IPS DF 6.9 (cell line): Measurements from ENCODE around the gene SLC17A9.
"Not testable (repeated sequence)": the region's sequence is repeated elsewhere in the genome, so short reads cannot be mapped to it uniquely, and the experiment has no call there.

Source experiments
- DNase-seq: peaks from one replicate; pipeline ENCODE4 v3.0.0-alpha.2; 2013; ENCODE audit warnings: low read depth, low spot score
- H3K27ac ChIP-seq: one replicate; pipeline ENCODE4 v1.5.1; 2013; ENCODE audit warnings: low read length, control low read depth
- H3K27me3 ChIP-seq: 2 replicates; pipeline ENCODE4 v1.6.1; 2013; ENCODE audit warnings: mild to moderate bottlenecking, low read length; ENCODE audit not compliant: control insufficient read depth, insufficient read depth
- H3K36me3 ChIP-seq: 2 replicates; pipeline ENCODE4 v1.6.1; 2013; ENCODE audit warnings: low read length; ENCODE audit not compliant: control insufficient read depth, insufficient read depth
- H3K4me1 ChIP-seq: 2 replicates; pipeline ENCODE4 v1.6.1; 2013; ENCODE audit warnings: low read length; ENCODE audit not compliant: control insufficient read depth, insufficient read depth
- H3K4me3 ChIP-seq: 2 replicates; pipeline ENCODE4 v1.5.1; 2013; ENCODE audit warnings: mild to moderate bottlenecking, low read length
- H3K9me3 ChIP-seq: 2 replicates; pipeline ENCODE4 v1.6.1; 2013; ENCODE audit warnings: low read length, inconsistent platforms; ENCODE audit not compliant: control insufficient read depth, insufficient read depth
- WGBS: extraction: QIAGEN DNeasy Blood & Tissue Kit; methylation state at CpG from one replicate; pipeline ENCODE4 v1.1.7; 2013; ENCODE audit warnings: mixed read lengths, missing lambda C conversion rate; ENCODE audit not compliant: insufficient read length, insufficient coverage; 5-methylcytosine and 5-hydroxymethylcytosine counted together

SLC17A9 gene

DNA sequence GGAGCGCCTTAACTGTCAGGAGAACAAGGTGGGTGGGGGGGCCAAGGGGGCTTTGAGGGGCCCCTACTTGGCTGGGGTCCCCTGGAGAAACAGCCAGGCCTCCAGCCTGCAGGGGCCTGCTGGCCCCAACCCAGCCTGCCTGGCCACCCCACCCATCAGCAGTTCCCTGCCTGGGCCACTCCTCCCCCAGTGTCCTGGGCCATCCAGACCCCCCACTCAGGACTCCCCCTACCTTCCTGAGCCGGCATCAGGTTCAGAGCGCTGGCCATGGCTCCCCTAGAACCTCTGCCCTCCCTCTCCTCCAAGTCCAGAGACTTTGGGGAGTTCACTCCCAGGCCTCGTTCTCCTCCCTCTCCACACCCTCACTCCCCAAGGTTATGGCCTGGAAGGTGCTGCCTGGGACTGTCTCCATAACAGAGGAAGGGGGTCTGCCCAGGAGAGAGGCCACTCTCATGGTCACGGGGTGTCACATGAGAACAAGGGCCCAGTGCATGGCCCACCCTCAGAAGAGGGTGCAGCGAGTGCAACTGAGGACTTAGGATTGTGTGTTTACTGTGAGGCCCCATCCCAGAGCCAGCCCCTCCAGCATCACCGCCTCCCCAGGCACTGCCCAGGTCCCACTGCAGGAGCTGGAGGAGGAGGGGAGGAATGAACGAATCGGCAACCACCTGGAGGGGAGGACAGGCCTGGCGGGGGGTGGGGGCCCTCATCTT lies 6.0 kb downstream of the SLC17A9 start:
- Histone ChIP-seq H3K9me3 (no peaks in the 10 kb centered on the region), H3K36me3 (peaks cover 27% of the 10 kb centered on the region), H3K4me3 (no peak overlapping the region), H3K27ac (no peak overlapping the region), H3K4me1 (peaks cover 5% of the 10 kb centered on the region), H3K27me3 (no peaks in the 10 kb centered on the region)
- WGBS, result no CpG with 5 or more reads among the region's 10 CpGs
- DNase-seq, result no peak

- peaks cover 31% of the 10 kb centered on the region for H3K36me3 ChIP-seq
- H3K4me1 ChIP-seq, result peaks cover 3% of the 10 kb centered on the region; the same call in 1 of the 2 replicates
- no CpG with 5 or more reads among the region's 43 CpGs for WGBS
- no peaks in the 10 kb centered on the region for H3K9me3 ChIP-seq
- no peaks in the 10 kb centered on the region for H3K27me3 ChIP-seq
- H3K4me3 ChIP-seq, result no peak overlapping the region
- no peak for DNase-seq
- H3K27ac ChIP-seq, result no peak overlapping the region
Measured at GRCh38 chr20:62959101-62959971, 6.8 kb downstream of the SLC17A9 start.

DNA sequence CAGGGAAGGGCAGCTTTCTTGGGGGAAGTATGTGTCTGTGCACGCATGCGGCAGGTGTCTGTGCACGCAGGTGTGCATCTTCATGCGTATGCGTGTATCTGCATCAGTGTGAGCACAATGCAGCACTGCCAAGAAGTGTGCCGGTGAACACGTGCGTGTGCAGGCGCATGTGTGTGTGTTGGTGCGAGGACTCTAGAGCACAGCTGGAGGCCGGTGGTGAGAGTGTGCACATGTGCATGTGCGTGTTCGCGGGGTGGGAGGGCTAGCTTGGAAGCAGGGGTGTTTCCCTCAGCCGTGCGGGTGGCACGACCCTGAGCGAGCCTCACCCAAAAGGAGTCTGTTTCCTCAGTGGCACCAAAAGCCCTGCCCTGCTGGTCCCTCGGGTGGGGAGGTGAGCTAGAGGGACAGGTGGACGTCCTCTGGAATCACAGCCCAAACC lies 7.5 kb downstream of the SLC17A9 start:
- Histone ChIP-seq H3K27me3 (no peaks in the 10 kb centered on the region), H3K4me1 (no peaks in the 10 kb centered on the region; the same call in 1 of the 2 replicates), H3K27ac (no peak overlapping the region), H3K36me3 (peaks cover 32% of the 10 kb centered on the region), H3K4me3 (no peak overlapping the region), H3K9me3 (no peaks in the 10 kb centered on the region)
- WGBS, result no CpG with 5 or more reads among the region's 20 CpGs
- DNase-seq, result no peak

DNA sequence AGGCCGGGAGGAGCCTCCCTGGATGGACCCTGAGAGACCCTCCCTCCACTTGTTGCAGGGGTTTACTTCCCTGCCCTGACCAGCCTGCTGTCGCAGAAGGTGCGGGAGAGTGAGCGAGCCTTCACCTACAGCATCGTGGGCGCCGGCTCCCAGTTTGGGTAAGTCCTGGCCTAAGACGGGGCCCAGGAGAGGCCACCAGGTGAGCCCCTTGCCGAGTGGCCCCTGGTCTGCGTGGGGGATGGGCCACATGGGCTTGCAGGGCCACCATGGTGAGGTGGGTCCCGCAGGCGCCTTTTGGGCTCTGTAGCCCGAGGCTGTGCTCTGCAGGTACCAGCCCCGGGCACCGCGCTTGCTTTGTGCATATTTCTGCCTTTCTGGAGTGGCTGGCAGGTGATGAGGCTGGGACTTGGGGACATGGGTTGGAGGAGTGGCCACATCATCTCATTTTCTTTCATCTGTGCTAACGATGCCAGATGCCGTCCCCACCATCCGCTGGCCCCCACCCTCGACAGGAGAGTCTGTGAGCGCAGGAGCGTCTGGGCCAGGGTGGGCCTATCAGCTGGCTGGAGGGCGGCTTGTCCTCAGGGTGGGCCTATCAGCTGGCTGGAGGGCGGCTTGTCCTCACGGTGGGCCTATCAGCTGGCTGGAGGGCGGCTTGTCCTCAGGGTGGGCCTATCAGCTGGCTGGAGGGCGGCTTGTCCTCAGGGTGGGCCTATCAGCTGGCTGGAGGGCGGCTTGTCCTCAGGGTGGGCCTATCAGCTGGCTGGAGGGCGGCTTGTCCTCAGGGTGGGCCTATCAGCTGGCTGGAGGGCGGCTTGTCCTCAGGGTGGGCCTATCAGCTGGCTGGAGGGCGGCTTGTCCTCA lies 8.2 kb downstream of the SLC17A9 start:
- WGBS, result no CpG with 5 or more reads among the region's 31 CpGs
- not testable (repeated sequence) for H3K4me1 ChIP-seq, H3K9me3 ChIP-seq, H3K4me3 ChIP-seq, DNase-seq, H3K27ac ChIP-seq, H3K27me3 ChIP-seq
- H3K36me3 ChIP-seq, result peaks cover 32% of the 10 kb centered on the region

DNA sequence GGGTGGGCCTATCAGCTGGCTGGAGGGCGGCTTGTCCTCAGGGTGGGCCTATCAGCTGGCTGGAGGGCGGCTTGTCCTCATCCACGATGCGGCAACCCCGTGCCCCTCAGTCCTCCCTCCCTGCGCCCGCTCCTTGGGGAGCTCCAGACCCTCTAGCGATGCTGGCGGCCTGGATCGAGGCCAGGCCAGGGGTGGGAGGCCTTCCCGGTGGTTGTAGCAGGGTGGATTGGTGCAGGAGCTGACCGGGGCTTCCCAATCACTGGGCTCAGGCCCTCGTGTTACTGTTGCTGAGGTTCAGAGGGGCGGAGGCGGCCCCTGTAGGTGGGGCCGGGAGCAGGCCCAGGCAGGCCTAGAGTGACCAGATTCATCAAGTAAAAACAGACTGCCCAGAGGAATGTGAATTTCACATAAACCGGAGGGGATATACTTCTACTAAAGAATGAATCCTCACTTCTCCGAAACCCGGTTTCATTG lies 8.8 kb downstream of the SLC17A9 start:
- no CpG with 5 or more reads among the region's 19 CpGs for WGBS
- no peaks in the 10 kb centered on the region; the same call in 1 of the 2 replicates for H3K4me1 ChIP-seq
- H3K27me3 ChIP-seq, result no peaks in the 10 kb centered on the region
- peaks cover 32% of the 10 kb centered on the region for H3K36me3 ChIP-seq
- DNase-seq, result no peak
- no peak overlapping the region for H3K27ac ChIP-seq
- H3K4me3 ChIP-seq, result no peak overlapping the region
- no peaks in the 10 kb centered on the region for H3K9me3 ChIP-seq

GRCh38 chr20:62961799-62962198 lies 9.3 kb downstream of the SLC17A9 start:
- no peak for DNase-seq
- H3K27ac ChIP-seq, result no peak overlapping the region
- peaks cover 30% of the 10 kb centered on the region for H3K36me3 ChIP-seq
- H3K9me3 ChIP-seq, result no peaks in the 10 kb centered on the region
- no peaks in the 10 kb centered on the region; the same call in 1 of the 2 replicates for H3K4me1 ChIP-seq
- WGBS, result no CpG with 5 or more reads among the region's 8 CpGs
- H3K4me3 ChIP-seq, result no peak overlapping the region
- no peaks in the 10 kb centered on the region for H3K27me3 ChIP-seq

DNA sequence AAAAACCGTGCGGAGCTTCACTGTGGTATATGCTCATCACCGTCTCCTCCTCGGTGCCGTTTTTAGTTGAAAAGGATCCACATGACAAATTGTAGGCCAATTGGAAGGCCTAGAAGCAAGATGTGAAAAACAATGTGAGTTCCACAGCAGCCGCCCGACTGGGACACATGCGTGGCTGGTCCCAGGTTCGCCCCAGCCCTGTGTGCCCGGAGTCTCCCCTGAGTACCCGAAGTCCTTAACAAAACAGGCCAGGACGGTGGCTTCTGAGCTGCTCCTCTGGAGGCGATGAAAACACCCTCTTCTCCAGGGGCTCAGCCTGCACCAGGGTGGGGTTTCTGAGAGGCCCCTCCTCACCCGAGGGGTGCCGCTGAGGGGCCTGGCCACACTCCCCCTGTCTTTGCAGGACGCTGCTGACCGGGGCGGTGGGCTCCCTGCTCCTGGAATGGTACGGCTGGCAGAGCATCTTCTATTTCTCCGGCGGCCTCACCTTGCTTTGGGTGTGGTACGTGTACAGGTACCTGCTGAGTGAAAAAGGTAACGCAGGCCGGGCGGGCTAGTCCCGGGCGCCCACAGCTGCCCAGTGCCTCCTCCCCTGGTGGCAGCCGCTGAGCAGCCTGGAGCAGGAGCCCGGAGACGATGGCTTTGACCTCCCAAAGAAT lies 9.8 kb downstream of the SLC17A9 start:
- H3K4me3 ChIP-seq, result no peak overlapping the region

GRCh38 chr20:62962891-62963613 lies 10.5 kb downstream of the SLC17A9 start:
- Histone ChIP-seq H3K9me3 (no peaks in the 10 kb centered on the region), H3K4me3 (no peak overlapping the region), H3K4me1 (no peaks in the 10 kb centered on the region; the same call in 1 of the 2 replicates), H3K27me3 (no peaks in the 10 kb centered on the region), H3K36me3 (peaks cover 20% of the 10 kb centered on the region), H3K27ac (no peak overlapping the region)
- WGBS, result no CpG with 5 or more reads among the region's 32 CpGs
- no peak for DNase-seq

More for the DNA sequence above, 9.8 kb downstream of the SLC17A9 start:
- no peak for DNase-seq
- no peak overlapping the region for H3K27ac ChIP-seq
- no peaks in the 10 kb centered on the region for H3K9me3 ChIP-seq
- no CpG with 5 or more reads among the region's 30 CpGs for WGBS
- H3K4me1 ChIP-seq, result no peaks in the 10 kb centered on the region; the same call in 1 of the 2 replicates
- no peaks in the 10 kb centered on the region for H3K27me3 ChIP-seq
- H3K36me3 ChIP-seq, result peaks cover 27% of the 10 kb centered on the region

GRCh38 chr20:62963614-62964397 lies 11.3 kb downstream of the SLC17A9 start:
- Histone ChIP-seq H3K27me3 (no peaks in the 10 kb centered on the region), H3K4me3 (no peak overlapping the region), H3K27ac (no peak overlapping the region), H3K36me3 (peaks cover 20% of the 10 kb centered on the region), H3K9me3 (no peaks in the 10 kb centered on the region), H3K4me1 (no peaks in the 10 kb centered on the region; the same call in 1 of the 2 replicates)
- DNase-seq, result no peak
- WGBS, result no CpG with 5 or more reads among the region's 32 CpGs
